HG02973 (cell line): ENCODE data around the gene NEDD8.

Experiments
- ATAC-seq: cut with Tn5 transposase; IDR thresholded peaks from one replicate; pipeline ENCODE4 v1.9.1; 2021; ENCODE audit warnings: moderate library complexity; ENCODE audit not compliant: unreplicated experiment

Gene NEDD8

GRCh38 chr14:24182110-24182882 lies 49.9 kb downstream of the NEDD8 start:
- no peak for ATAC-seq

GRCh38 chr14:24181371-24182077 lies 50.6 kb downstream of the NEDD8 start:
- ATAC-seq = no peak

- no peak for ATAC-seq
These were observed 52.0 kb downstream of the NEDD8 start for GRCh38 chr14:24179961-24180796.

GRCh38 chr14:24179294-24179960 lies 52.7 kb downstream of the NEDD8 start:
- ATAC-seq = no peak

- ATAC-seq = no peak
These were observed 53.6 kb downstream of the NEDD8 start for GRCh38 chr14:24178399-24179178.

DNA sequence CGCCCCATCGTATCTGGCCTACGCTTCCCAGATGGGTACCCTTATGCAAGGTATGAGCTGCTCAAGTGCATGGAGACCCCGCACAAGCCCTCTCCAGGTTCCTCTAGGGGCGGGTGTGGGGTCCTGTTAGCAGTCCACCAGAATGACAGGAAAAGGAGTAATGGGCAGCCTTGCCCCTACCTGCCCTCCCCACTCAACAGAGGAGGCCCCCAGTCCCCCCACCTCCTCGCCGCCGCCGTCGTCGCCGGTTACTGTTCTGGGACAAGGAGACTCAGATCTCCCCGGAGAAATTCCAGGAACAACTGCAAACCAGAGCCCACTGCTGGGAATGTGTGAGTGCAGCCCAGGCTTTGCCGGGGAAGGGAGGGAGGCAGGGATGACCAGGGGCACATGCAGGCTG lies 54.3 kb downstream of the NEDD8 start:
- no peak for ATAC-seq

- no peak for ATAC-seq
These were observed 54.9 kb downstream of the NEDD8 start for GRCh38 chr14:24177041-24177825.

DNA sequence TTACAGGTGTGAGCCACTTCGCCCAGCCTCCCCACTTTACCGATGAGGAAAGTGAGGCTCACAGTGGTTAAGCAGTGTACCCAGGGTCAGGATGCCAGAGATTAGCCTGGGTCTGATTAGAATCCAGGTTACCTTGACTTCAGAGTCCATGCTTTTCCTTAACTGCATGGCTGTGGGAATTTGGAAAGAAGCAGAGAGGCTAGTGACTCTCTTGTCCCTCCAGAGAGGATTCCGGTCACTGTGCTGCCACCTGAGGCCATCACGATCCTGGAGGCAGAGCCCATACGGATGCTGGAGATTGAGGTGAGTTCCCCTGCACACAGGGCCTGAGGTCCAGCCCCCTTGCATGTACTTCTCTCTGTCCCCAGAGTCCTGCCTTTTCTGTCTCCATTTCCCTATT lies 55.6 kb downstream of the NEDD8 start:
- ATAC-seq = no peak

- ATAC-seq = no peak
These were observed 59.3 kb downstream of the NEDD8 start for GRCh38 chr14:24172871-24173281.

GRCh38 chr14:24172261-24172860 lies 59.8 kb downstream of the NEDD8 start:
- ATAC-seq = no peak

- ATAC-seq = peak; percentile 60
These were observed 60.5 kb downstream of the NEDD8 start, which contains the start of gene REC8 for GRCh38 chr14:24171422-24172260. REC8 (plus strand) TSS chr14:24172080; CDS start chr14:24172553, 473 bp downstream.

DNA sequence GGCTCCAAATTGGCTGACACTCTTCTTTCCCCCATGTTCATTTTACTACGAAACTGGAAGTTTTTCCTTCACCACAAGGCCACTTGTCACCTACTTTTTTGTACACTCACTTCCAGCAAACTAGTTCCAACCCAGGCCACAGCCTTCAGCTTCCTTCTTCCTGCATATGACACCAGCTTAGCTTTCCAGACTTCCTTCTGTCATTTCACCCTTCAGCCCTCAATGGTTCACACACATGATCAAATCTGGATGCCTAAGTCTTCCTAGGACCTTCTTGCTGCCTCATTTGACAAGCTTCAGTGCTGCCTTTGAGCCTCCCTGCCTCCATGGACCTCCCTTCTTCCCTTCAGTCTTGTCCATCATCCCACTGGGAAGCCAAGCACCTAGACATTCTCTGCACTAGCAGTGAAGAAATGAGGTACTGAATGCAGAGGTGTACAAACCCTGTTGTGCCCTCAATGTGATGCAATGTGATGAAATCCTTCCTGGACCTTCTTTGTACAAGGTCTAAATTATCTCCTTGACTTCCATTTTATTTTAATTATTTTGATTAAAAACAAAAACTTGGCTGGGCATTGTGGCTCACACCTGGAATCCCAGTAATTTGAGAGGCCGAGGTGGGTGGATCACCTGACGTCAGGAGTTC lies 64.6 kb downstream of the NEDD8 start:
- no peak for ATAC-seq
